Nephron (organoid): Measurements from ENCODE around the gene GFY.
A peak's percentile ranks its signal among the peaks of the same experiment; 100 is the strongest.

Experiments
- H3K27ac Mint-ChIP-seq, 3 experiments: 2 replicates each; pipeline ENCODE4 v1.8.0; 2020; ENCODE audit warnings: mixed read lengths in 3 of 3, mild to moderate bottlenecking in 2 of 3, moderate library complexity in 1 of 3
- H3K27me3 Mint-ChIP-seq: 2 replicates; pipeline ENCODE4 v1.8.0; 2021; ENCODE audit warnings: low read depth, mild to moderate bottlenecking, moderate library complexity, mixed read lengths
- H3K36me3 Mint-ChIP-seq: 2 replicates; pipeline ENCODE4 v1.8.0; 2020; ENCODE audit warnings: low read depth, mixed read lengths
- H3K4me1 Mint-ChIP-seq: 2 replicates; pipeline ENCODE4 v1.8.0; 2020; ENCODE audit warnings: mixed read lengths
- H3K4me3 Mint-ChIP-seq, 3 experiments: 2 replicates each; pipeline ENCODE4 v1.8.0; 2020; ENCODE audit warnings: mild to moderate bottlenecking in 3 of 3, mixed read lengths in 3 of 3, moderate library complexity in 2 of 3
- H3K9me3 Mint-ChIP-seq: 2 replicates; pipeline ENCODE4 v1.8.0; 2020; ENCODE audit warnings: mixed read lengths
- CTCF ChIP-seq, 3 experiments: fragments of 200-600 bp; sonication (generic); IDR thresholded peaks; one replicate each; pipeline ENCODE4 v1.5.0; 2021; ENCODE audit warnings: antibody characterized with exemption in 3 of 3; ENCODE audit not compliant: unreplicated experiment in 3 of 3

The GFY gene

GRCh38 chr19:49427855-49428546 lies 2.8 kb downstream of the GFY start:
- Mint-ChIP-seq H3K9me3 (peaks cover 7% of the 10 kb centered on the region), H3K4me3 (peak overlapping the region; percentile 64 to 71 (median 68)), H3K36me3 (no peaks in the 10 kb centered on the region), H3K27ac (no peak overlapping the region), H3K27me3 (peaks cover 98% of the 10 kb centered on the region), H3K4me1 (peaks cover 25% of the 10 kb centered on the region)
- no peak for TF ChIP-seq CTCF (IDR thresholded peaks at IDR 0.05; ENCODE audit: unreplicated experiment in 3 of 3)

- peaks cover 98% of the 10 kb centered on the region for H3K27me3 Mint-ChIP-seq
- TF ChIP-seq CTCF (IDR thresholded peaks at IDR 0.05; ENCODE audit: unreplicated experiment in 3 of 3): no peak
These were observed 3.6 kb downstream of the GFY start for GRCh38 chr19:49428547-49429451.

GRCh38 chr19:49430172-49430677 lies 5.0 kb downstream of the GFY start:
- H3K4me3 Mint-ChIP-seq: no peak overlapping the region
- H3K4me1 Mint-ChIP-seq: peaks cover 17% of the 10 kb centered on the region
- no peak for TF ChIP-seq CTCF (IDR thresholded peaks at IDR 0.05; ENCODE audit: unreplicated experiment in 3 of 3)
- H3K27ac Mint-ChIP-seq: no peak overlapping the region
- H3K9me3 Mint-ChIP-seq: peaks cover 9% of the 10 kb centered on the region
- H3K36me3 Mint-ChIP-seq: peaks cover 4% of the 10 kb centered on the region
- H3K27me3 Mint-ChIP-seq: peaks cover 98% of the 10 kb centered on the region

More at GRCh38 chr19:49428547-49429451, 3.6 kb downstream of the GFY start:
- Mint-ChIP-seq H3K4me3 (peak overlapping the region; percentile 49 to 69 (median 64)), H3K4me1 (peaks cover 20% of the 10 kb centered on the region), H3K27ac (no peak overlapping the region), H3K9me3 (peaks cover 9% of the 10 kb centered on the region), H3K36me3 (peaks cover 4% of the 10 kb centered on the region)

- peaks cover 17% of the 10 kb centered on the region for H3K4me1 Mint-ChIP-seq
These were observed 5.6 kb downstream of the GFY start for GRCh38 chr19:49430678-49431329.

GRCh38 chr19:49431330-49431749 lies 6.2 kb downstream of the GFY start:
- Mint-ChIP-seq H3K4me1 (peaks cover 15% of the 10 kb centered on the region), H3K27me3 (peaks cover 98% of the 10 kb centered on the region), H3K9me3 (peaks cover 9% of the 10 kb centered on the region), H3K27ac (no peak overlapping the region), H3K36me3 (peaks cover 4% of the 10 kb centered on the region), H3K4me3 (no peak overlapping the region)
- no peak for TF ChIP-seq CTCF (IDR thresholded peaks at IDR 0.05; ENCODE audit: unreplicated experiment in 3 of 3)

More at GRCh38 chr19:49430678-49431329, 5.6 kb downstream of the GFY start:
- peaks cover 98% of the 10 kb centered on the region for H3K27me3 Mint-ChIP-seq
- peaks cover 4% of the 10 kb centered on the region for H3K36me3 Mint-ChIP-seq
- no peak overlapping the region for H3K4me3 Mint-ChIP-seq
- TF ChIP-seq CTCF (IDR thresholded peaks at IDR 0.05; ENCODE audit: unreplicated experiment in 3 of 3): no peak
- H3K9me3 Mint-ChIP-seq: peaks cover 9% of the 10 kb centered on the region
- H3K27ac Mint-ChIP-seq: no peak overlapping the region
